ENCODE results near the gene ZNF367.

The ZNF367 gene

GRCh38 chr9:96343515-96344360 lies 74.4 kb downstream of the ZNF367 start:
- no peak overlapping the region for H3K4me3 ChIP-seq (replicated peaks; ENCODE audit: low read depth, low read length)
- no peak for DNase-seq (ENCODE audit: extremely low read depth, insufficient read length)
- no peaks in the 10 kb centered on the region for H3K27me3 ChIP-seq (replicated peaks; ENCODE audit: control insufficient read depth, insufficient read depth, low read length)
- TF ChIP-seq, protein P1, sequence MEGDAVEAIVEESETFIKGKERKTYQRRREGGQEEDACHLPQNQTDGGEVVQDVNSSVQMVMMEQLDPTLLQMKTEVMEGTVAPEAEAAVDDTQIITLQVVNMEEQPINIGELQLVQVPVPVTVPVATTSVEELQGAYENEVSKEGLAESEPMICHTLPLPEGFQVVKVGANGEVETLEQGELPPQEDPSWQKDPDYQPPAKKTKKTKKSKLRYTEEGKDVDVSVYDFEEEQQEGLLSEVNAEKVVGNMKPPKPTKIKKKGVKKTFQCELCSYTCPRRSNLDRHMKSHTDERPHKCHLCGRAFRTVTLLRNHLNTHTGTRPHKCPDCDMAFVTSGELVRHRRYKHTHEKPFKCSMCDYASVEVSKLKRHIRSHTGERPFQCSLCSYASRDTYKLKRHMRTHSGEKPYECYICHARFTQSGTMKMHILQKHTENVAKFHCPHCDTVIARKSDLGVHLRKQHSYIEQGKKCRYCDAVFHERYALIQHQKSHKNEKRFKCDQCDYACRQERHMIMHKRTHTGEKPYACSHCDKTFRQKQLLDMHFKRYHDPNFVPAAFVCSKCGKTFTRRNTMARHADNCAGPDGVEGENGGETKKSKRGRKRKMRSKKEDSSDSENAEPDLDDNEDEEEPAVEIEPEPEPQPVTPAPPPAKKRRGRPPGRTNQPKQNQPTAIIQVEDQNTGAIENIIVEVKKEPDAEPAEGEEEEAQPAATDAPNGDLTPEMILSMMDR (IDR thresholded peaks at IDR 0.05; ENCODE audit: insufficient read depth, low read length, poor library complexity, severe bottlenecking): no peak
- H3K36me3 ChIP-seq (ENCODE audit: control insufficient read depth, insufficient read depth, low read length): no peaks in the 10 kb centered on the region

DNA sequence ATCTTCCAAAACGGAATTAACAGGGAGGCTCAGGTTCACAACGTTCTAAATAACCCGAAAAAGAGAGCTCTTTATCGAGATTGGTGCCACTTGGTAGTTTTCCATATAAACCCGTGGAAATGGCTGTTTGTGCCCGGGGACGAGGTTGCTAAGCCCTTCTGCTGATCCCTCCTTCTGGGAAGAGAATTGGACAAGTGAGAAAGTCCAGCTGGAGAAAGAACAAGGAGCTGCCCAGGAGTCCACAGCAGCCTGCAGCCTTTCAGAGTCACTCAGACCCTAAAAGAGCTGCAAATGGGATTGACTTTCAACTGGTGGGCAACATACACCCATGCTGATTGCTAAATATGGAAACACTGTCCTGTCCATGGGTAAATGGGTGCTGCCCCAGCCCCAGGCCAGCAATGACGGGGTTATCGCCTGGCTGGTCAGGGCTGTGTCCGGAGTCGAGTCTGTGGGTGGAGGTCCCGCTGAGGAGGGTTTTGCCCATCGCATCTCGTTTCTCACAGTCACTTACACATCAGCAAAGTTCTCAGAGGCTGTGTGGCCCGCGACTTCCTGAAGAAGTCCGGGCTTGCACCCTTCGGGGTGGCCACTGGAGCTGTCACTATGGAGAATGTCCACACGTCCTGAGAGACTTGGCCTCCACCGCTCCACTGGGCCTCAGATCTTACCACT lies 75.5 kb downstream of the ZNF367 start:
- Histone ChIP-seq H3K4me3 (replicated peaks; ENCODE audit: low read depth, low read length) (no peak overlapping the region), H3K36me3 (ENCODE audit: control insufficient read depth, insufficient read depth, low read length) (no peaks in the 10 kb centered on the region), H3K27me3 (replicated peaks; ENCODE audit: control insufficient read depth, insufficient read depth, low read length) (no peaks in the 10 kb centered on the region)
- DNase-seq (ENCODE audit: extremely low read depth, insufficient read length): no peak
- TF ChIP-seq, protein P1 (IDR thresholded peaks at IDR 0.05; ENCODE audit: insufficient read depth, low read length, poor library complexity, severe bottlenecking): no peak

DNA sequence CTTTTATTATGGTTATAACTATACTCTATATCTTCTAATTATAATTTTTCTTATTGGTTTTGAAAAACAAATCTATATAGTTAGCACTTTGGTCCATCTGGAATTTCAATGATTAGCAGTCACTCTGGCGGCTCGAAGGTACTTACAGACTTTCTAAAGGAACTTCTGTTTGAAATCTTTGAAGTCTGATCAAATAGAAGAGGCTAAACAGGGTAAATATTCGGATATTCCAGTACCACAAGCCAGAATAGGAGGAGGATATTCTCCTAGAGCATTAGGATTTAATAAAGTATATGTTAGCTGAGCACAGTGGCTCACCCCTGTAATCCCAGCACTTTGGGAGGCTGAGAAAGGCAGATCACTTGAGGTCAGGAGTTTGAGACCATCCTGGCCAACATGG lies 77.5 kb downstream of the ZNF367 start:
- TF ChIP-seq, protein P1 (IDR thresholded peaks at IDR 0.05; ENCODE audit: insufficient read depth, low read length, poor library complexity, severe bottlenecking): no peak
- Histone ChIP-seq H3K36me3 (ENCODE audit: control insufficient read depth, insufficient read depth, low read length) (no peaks in the 10 kb centered on the region), H3K4me3 (replicated peaks; ENCODE audit: low read depth, low read length) (no peak overlapping the region), H3K27me3 (replicated peaks; ENCODE audit: control insufficient read depth, insufficient read depth, low read length) (no peaks in the 10 kb centered on the region)
- no peak for DNase-seq (ENCODE audit: extremely low read depth, insufficient read length)

DNA sequence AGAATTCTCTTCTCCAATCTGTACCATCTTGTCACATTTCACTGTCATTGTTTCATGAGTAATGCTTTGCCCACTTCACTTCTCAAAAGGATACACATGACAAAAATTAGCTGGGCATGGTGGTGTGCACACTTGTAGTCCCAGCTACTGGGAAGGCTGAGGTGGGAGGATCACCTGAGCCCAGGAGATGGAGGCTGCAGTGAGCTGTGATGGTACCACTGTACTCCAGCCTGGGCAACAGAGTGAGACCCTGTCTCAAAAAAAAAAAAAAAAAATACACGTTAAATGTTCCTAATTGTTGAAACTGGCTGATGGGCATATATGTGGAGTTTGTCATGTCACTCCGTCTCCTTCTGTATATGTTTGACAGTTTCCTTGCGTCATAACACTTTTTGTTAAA lies 79.9 kb downstream of the ZNF367 start:
- H3K4me3 ChIP-seq (replicated peaks; ENCODE audit: low read depth, low read length): no peak overlapping the region
- TF ChIP-seq, protein P1 (IDR thresholded peaks at IDR 0.05; ENCODE audit: insufficient read depth, low read length, poor library complexity, severe bottlenecking): no peak
- H3K36me3 ChIP-seq (ENCODE audit: control insufficient read depth, insufficient read depth, low read length): no peaks in the 10 kb centered on the region
- no peaks in the 10 kb centered on the region for H3K27me3 ChIP-seq (replicated peaks; ENCODE audit: control insufficient read depth, insufficient read depth, low read length)
- no peak for DNase-seq (ENCODE audit: extremely low read depth, insufficient read length)
